Parathyroid adenoma (tissue), 2 donors: Measurements from ENCODE around the gene SPAG9.
A peak's percentile ranks its signal among the peaks of the same experiment; 100 is the strongest.

Experiments
- H2AFZ ChIP-seq: fragments of 300-600 bp; sonication (generic); one replicate; pipeline ENCODE4 v1.7.0; 2017; ENCODE audit warnings: antibody characterized with exemption, mild to moderate bottlenecking
- H3K27ac ChIP-seq: fragments of 300-600 bp; sonication (generic); one replicate; pipeline ENCODE4 v1.7.0; 2017
- H3K27me3 ChIP-seq: fragments of 300-600 bp; sonication (generic); one replicate; pipeline ENCODE4 v1.7.0; 2017; ENCODE audit warnings: low read length; ENCODE audit not compliant: control insufficient read depth, insufficient read depth
- H3K36me3 ChIP-seq: fragments of 300-600 bp; sonication (generic); one replicate; pipeline ENCODE4 v1.7.0; 2017; ENCODE audit warnings: low read length; ENCODE audit not compliant: control insufficient read depth, insufficient read depth
- H3K4me1 ChIP-seq: fragments of 300-600 bp; sonication (generic); one replicate; pipeline ENCODE4 v1.7.0; 2017; ENCODE audit warnings: control low read depth
- H3K4me2 ChIP-seq: fragments of 300-600 bp; sonication (generic); one replicate; pipeline ENCODE4 v1.7.0; 2017; ENCODE audit warnings: low read length
- H3K4me3 ChIP-seq: fragments of 300-600 bp; sonication (generic); one replicate; pipeline ENCODE4 v1.7.0; 2017; ENCODE audit warnings: low read depth, low read length
- H3K79me2 ChIP-seq: fragments of 300-600 bp; sonication (generic); one replicate; pipeline ENCODE4 v1.7.0; 2017; ENCODE audit warnings: control low read depth
- H3K9ac ChIP-seq: fragments of 300-600 bp; sonication (generic); one replicate; pipeline ENCODE4 v1.7.0; 2017; ENCODE audit warnings: mild to moderate bottlenecking
- H3K9me3 ChIP-seq: fragments of 300-600 bp; sonication (generic); one replicate; pipeline ENCODE4 v1.7.0; 2017; ENCODE audit warnings: low read length; ENCODE audit not compliant: control insufficient read depth
- TF ChIP-seq, protein P1 (sequence below): fragments of 300-600 bp; sonication (generic); IDR thresholded peaks from one replicate; pipeline ENCODE4 v1.7.0; 2017; ENCODE audit warnings: antibody characterized with exemption, mild to moderate bottlenecking
- donor health status: primary hyperparathyroidism.

SPAG9 gene

GRCh38 chr17:50959341-50959740 is 161.3 kb downstream of the SPAG9 start:
- TF ChIP-seq, protein P1, sequence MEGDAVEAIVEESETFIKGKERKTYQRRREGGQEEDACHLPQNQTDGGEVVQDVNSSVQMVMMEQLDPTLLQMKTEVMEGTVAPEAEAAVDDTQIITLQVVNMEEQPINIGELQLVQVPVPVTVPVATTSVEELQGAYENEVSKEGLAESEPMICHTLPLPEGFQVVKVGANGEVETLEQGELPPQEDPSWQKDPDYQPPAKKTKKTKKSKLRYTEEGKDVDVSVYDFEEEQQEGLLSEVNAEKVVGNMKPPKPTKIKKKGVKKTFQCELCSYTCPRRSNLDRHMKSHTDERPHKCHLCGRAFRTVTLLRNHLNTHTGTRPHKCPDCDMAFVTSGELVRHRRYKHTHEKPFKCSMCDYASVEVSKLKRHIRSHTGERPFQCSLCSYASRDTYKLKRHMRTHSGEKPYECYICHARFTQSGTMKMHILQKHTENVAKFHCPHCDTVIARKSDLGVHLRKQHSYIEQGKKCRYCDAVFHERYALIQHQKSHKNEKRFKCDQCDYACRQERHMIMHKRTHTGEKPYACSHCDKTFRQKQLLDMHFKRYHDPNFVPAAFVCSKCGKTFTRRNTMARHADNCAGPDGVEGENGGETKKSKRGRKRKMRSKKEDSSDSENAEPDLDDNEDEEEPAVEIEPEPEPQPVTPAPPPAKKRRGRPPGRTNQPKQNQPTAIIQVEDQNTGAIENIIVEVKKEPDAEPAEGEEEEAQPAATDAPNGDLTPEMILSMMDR = no peak
- peaks cover 15% of the 10 kb centered on the region for H3K79me2 ChIP-seq

GRCh38 chr17:50957600-50958575 is 162.8 kb downstream of the SPAG9 start:
- Histone ChIP-seq H3K36me3 (no peaks in the 10 kb centered on the region), H3K79me2 (peaks cover 22% of the 10 kb centered on the region), H3K9ac (no peak overlapping the region), H3K4me2 (no peak overlapping the region), H2AFZ (no peak overlapping the region), H3K9me3 (no peaks in the 10 kb centered on the region), H3K27me3 (no peaks in the 10 kb centered on the region), H3K4me1 (peaks cover 25% of the 10 kb centered on the region), H3K4me3 (no peak overlapping the region), H3K27ac (no peak overlapping the region)
- TF ChIP-seq, protein P1 = no peak

More at GRCh38 chr17:50959341-50959740, 161.3 kb downstream of the SPAG9 start:
- H2AFZ ChIP-seq = no peak overlapping the region
- no peaks in the 10 kb centered on the region for H3K9me3 ChIP-seq
- no peak overlapping the region for H3K4me2 ChIP-seq
- H3K36me3 ChIP-seq = no peaks in the 10 kb centered on the region
- H3K4me1 ChIP-seq = peaks cover 16% of the 10 kb centered on the region
- H3K4me3 ChIP-seq = no peak overlapping the region
- no peaks in the 10 kb centered on the region for H3K27me3 ChIP-seq
- H3K27ac ChIP-seq = no peak overlapping the region
- H3K9ac ChIP-seq = no peak overlapping the region

- Histone ChIP-seq H3K4me1 (peaks cover 29% of the 10 kb centered on the region), H3K27ac (peak overlapping the region; percentile 36), H3K4me2 (no peak overlapping the region), H3K9me3 (no peaks in the 10 kb centered on the region), H3K27me3 (no peaks in the 10 kb centered on the region), H3K79me2 (peaks cover 22% of the 10 kb centered on the region), H3K36me3 (no peaks in the 10 kb centered on the region), H3K4me3 (no peak overlapping the region), H2AFZ (peak overlapping the region; percentile 57), H3K9ac (no peak overlapping the region)
- TF ChIP-seq, protein P1 = peak; percentile 76
Measured at GRCh38 chr17:50956750-50957523, 163.7 kb downstream of the SPAG9 start.

- Histone ChIP-seq H3K4me1 (peaks cover 28% of the 10 kb centered on the region), H3K4me2 (no peak overlapping the region), H3K27me3 (no peaks in the 10 kb centered on the region), H3K9me3 (no peaks in the 10 kb centered on the region), H3K27ac (peak overlapping the region; percentile 36), H2AFZ (peak overlapping the region; percentile 57), H3K4me3 (no peak overlapping the region), H3K79me2 (peaks cover 22% of the 10 kb centered on the region), H3K36me3 (no peaks in the 10 kb centered on the region), H3K9ac (no peak overlapping the region)
- TF ChIP-seq, protein P1 = no peak
Measured at GRCh38 chr17:50956409-50956749, 164.3 kb downstream of the SPAG9 start.
